GM12872 (cell line): ENCODE data around the gene CTTNBP2NL.

Source experiments
- TF ChIP-seq, protein P1 (sequence below): IDR thresholded peaks from 3 replicates; pipeline ENCODE4 v1.5.1; 2011; ENCODE audit warnings: low read depth, mild to moderate bottlenecking, low read length, moderate library complexity; ENCODE audit not compliant: insufficient read depth

The CTTNBP2NL gene

DNA sequence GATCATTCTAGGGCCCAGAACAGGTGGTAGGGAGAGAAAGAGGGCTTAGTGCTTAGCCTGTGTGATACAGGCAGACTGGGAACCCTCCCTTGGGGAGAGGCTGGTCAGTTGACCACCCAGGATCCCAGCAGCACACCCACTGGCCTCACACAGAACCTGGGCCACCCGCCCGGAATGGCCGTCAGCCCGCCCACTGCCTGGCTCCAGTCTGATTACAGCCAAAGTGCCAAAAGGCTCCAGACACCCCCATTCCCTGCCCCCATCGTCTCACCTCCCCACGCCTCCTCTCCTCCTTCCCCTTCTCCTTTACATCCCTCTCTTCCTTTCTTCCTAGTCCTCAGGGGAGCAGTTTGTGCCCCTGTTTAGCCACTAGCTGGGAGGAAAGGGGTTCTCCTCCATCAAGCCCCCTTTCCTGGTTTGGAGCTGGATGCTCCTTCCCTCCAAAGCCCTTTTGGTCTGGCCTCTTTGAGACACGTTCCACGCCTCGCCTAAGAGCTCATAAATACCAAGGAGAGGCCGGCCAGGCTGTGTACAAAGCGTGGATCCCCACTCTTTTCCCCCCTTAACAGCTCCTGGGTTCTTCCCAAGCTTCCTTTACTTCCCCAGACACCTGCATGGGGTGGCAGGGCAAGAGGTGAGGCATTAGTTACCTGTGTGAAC lies 108.1 kb downstream of the CTTNBP2NL start:
- TF ChIP-seq, protein P1, sequence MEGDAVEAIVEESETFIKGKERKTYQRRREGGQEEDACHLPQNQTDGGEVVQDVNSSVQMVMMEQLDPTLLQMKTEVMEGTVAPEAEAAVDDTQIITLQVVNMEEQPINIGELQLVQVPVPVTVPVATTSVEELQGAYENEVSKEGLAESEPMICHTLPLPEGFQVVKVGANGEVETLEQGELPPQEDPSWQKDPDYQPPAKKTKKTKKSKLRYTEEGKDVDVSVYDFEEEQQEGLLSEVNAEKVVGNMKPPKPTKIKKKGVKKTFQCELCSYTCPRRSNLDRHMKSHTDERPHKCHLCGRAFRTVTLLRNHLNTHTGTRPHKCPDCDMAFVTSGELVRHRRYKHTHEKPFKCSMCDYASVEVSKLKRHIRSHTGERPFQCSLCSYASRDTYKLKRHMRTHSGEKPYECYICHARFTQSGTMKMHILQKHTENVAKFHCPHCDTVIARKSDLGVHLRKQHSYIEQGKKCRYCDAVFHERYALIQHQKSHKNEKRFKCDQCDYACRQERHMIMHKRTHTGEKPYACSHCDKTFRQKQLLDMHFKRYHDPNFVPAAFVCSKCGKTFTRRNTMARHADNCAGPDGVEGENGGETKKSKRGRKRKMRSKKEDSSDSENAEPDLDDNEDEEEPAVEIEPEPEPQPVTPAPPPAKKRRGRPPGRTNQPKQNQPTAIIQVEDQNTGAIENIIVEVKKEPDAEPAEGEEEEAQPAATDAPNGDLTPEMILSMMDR: no peak

DNA sequence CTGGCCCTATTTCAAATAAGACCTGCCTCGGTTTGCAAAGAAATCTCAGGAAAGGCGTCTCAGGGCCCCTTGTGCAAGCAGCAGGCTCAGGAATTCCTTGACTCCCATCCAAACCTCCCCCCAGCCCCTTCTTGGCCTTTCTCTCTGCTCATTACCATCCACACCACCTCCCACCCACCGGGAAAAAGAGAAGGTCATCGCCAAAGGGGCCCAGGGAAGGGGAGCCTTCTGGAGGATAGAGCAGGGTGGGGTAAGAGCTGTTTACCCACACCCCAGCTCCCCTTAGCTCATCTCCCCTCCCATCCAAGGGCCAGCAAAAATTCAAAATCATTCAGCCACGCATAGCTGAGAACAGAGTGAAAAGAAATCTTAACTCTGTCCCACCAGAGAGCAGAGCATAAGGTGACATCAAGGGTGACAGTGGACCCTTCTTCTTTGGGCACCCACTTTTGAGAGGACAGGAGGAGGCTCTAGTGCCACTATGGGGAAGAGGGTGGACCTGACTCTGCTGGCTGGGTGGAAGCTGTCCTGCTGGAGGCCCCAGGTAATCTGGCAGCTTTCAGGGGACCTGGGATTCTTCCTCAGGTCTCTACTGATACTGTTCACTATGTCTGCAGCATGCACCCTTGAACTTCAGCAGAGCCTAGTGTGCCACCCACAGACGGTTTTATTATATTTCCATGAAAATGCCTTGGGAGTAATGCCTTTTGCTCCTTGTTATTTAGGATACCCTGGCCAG lies 108.8 kb downstream of the CTTNBP2NL start:
- TF ChIP-seq, protein P1: no peak

DNA sequence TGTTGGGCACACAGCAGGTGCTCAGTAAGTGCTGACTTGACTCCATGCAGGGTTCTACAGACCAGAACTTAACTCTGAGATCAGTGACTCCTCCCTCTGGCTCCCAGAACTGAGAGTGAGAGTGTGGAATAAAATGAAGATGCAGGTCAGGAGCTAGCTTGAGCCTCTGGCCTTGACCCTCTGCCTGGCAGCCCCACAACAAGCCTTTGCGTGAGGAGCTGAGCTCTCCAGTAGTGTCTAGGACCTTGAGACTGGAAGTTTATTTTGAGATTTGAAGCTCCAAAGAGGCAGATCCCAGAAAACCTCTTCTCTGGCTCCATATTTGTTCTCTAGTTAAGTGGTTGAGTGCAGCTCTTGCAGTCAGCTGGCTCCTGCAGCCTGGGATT lies 109.4 kb downstream of the CTTNBP2NL start:
- TF ChIP-seq, protein P1: no peak

DNA sequence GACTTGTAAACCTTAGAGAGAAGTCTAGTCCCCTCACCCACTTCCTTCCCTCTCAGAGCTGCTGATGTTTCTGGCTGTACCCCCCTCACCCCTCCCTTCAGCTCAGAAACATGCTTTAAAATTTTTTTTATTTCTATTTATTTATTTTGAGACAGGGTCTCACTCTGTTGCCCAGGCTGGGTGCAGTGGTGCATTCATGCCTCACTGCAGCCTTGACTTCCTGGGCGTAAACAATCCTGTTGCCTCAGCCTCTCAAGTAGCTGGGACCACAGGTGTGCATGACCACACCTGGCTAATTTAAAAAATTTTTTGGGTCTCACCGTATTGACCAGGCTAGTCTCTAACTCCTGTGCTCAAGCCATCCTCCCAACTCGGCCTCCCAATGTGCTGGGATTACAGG lies 109.9 kb downstream of the CTTNBP2NL start:
- TF ChIP-seq, protein P1: no peak

DNA sequence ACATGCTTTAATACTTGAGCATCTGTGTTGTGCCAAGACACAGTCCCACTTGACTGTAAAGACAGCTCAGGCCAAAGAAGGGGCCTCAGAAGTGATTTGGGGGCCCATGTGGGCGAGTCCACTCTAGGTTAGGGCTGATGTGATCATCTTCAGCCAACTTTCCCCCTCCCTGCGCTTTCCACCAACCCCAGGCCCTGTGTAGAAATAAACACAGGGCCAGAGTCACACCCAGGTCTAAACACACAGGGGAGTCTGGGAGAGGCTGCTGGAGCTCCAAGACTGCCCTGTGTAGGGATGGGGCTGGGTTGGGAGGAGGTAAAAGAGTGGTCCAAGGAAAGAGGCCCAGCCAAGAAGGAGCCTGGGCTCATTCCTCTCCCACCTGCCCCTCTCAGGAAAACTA lies 110.3 kb downstream of the CTTNBP2NL start:
- TF ChIP-seq, protein P1: no peak

DNA sequence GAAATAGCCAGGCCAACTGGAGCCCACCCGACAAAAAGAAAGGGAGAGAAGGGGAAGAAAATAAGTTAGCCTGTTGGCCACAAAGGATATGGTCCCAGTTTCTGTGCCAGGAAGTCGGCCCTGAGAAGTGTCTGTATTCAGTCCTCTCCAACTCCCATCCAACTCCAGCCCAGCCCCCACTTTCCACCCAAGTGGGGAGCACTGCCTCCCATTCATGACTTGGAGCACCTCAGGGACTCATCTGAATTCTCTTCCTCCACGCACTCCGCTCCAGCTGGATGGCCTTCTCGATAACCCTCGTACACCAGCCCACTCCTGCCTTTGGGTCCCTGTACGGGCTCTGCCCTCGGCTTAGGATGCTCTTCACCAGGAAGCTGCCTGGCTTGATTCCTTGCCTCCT lies 110.7 kb downstream of the CTTNBP2NL start:
- TF ChIP-seq, protein P1: no peak

DNA sequence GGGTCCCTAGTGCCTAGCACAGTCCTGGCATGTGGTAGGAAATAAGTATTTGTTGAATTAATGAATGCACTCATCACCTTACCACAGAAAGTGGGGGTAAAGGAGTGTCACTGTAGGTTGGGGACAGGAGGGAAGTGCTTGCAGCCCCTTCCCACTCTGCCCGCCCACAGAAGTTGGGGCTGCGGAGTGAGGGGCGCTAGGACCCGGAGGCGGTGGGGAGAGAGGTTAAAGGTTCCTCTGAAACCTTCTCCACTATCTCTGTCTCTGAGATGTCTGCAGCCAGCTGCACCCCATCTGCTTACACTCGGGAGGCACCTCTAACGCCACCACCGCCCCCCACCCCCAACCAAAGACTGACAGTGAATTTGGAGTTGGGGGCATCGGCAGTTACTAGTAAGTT lies 111.3 kb downstream of the CTTNBP2NL start:
- TF ChIP-seq, protein P1: no peak
